Ectodermal cell (in vitro differentiated cells): ENCODE measurements around the gene MYH6.

Experiments used
- H3K27ac ChIP-seq: 2 replicates; pipeline ENCODE4 v1.7.0; 2013; ENCODE audit warnings: mild to moderate bottlenecking, low read depth, low read length; ENCODE audit not compliant: insufficient read depth, poor library complexity, severe bottlenecking
- H3K27me3 ChIP-seq: 2 replicates; pipeline ENCODE4 v1.7.0; 2013; ENCODE audit warnings: mild to moderate bottlenecking, low read length; ENCODE audit not compliant: insufficient read depth, control insufficient read depth, poor library complexity, severe bottlenecking
- H3K36me3 ChIP-seq: one replicate; pipeline ENCODE4 v1.7.0; 2013; ENCODE audit warnings: low read length; ENCODE audit not compliant: control insufficient read depth, insufficient read depth
- H3K4me1 ChIP-seq: one replicate; pipeline ENCODE4 v1.7.0; 2013; ENCODE audit warnings: low read length; ENCODE audit not compliant: control insufficient read depth, insufficient read depth
- H3K4me3 ChIP-seq: 2 replicates; pipeline ENCODE4 v1.7.0; 2013; ENCODE audit warnings: low read depth, low read length, control low read depth; ENCODE audit not compliant: insufficient read depth
- H3K9me3 ChIP-seq: 2 replicates; pipeline ENCODE4 v1.7.0; 2013; ENCODE audit warnings: mild to moderate bottlenecking, low read length, moderate library complexity; ENCODE audit not compliant: control insufficient read depth
- WGBS, 2 experiments: methylation state at CpG; one replicate each; pipeline ENCODE4 v1.1.7; 2013; ENCODE audit warnings: missing lambda C conversion rate in 2 of 2; 5-methylcytosine and 5-hydroxymethylcytosine counted together

The MYH6 gene

DNA sequence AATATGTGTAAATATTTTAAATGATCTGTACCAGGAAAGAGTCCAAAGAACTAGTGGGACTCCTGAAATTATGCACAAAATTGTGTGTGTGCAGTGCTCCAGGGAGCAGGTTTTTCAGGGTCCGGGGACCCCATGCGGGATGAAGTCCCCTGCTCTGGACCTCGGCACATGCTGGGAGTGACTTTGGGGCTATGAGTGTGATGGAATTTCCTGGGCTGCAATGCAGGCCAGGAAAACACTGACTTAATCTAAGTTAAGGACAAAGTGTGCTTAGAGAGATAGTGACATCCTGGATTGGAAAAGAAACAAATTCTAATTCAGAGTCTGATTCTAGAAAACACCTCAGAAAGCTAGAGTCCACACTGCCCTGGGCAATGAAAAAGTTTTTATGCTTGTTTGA, 6.2 kb upstream of the MYH6 start:
- Histone ChIP-seq H3K27me3 (no peaks in the 10 kb centered on the region), H3K9me3 (no peaks in the 10 kb centered on the region)
- WGBS, 2 experiments: 95 to 98% methylated on average over 3 of the region's 3 CpGs

DNA sequence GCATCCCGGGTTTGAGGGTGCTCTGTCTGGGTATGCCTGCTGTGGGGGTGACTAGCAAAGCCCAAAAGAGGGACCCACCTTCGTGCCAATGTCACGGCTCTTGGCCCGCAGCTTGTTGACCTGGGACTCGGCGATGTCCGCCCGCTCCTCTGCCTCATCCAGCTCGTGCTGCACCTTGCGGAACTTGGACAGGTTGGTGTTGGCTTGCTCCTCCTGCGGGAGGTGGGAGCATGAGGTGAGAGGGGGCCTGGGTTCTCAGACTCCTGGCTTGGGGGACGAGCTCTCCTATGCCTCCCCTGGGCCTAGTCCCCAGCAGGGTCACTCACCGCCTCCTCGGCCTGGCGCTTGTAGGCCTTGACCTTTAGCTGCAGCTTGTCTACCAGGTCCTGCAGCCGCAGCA, 5.6 kb upstream of the MYH6 start:
- no peaks in the 10 kb centered on the region for H3K9me3 ChIP-seq

More for the DNA sequence above, 6.2 kb upstream of the MYH6 start:
- H3K36me3 ChIP-seq: no peaks in the 10 kb centered on the region
- peaks cover 3% of the 10 kb centered on the region for H3K4me1 ChIP-seq
- H3K4me3 ChIP-seq: no peak overlapping the region
- no peak overlapping the region for H3K27ac ChIP-seq

DNA sequence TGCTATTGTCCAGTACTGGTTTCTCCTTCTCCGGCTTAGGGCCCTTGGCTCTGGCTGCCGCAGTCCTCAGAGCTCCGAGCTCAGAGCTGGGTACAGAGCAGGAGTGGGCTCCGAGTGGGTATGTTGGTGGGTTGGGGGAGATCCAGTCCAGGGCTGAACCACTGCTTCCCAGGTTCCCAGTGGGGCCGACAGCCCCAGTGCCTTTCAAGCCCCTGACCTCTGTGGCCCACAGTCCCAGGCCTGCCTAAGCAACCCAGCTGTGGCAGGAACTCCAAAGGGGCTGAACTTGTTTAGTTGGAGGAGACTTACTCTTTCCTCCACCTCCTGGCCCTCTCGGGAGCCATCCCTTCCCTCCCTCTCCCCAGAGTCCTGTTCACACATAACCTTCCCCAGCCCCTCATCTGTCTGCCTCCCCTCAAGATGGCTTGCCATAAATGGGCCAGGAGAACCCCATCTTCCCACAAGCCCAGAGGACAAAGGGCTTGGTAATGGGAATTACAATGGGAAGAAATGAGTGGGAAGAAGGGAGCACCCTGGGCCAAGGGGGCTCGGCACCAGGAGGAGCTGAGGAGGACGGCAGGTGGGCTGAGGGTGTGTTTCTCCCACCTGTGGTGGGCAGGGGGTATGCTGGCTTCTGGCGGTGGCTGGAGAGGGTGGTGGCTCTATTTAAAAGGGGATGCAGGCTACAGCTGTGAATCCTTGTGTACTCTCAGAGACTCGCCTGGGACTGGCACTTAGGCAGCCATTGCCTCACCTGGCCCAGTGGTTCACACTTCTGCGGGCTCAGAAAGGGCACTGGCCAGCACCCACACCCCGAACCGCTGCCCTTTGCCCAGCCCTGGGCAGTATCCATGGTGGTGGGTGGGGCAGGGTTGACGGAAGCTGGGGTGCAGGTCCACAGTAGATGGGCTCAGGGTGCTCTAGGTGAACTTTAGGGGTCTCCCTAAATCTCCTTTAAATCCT, 3.8 kb upstream of the MYH6 start:
- no peak overlapping the region for H3K27ac ChIP-seq
- H3K9me3 ChIP-seq: no peaks in the 10 kb centered on the region
- no peak overlapping the region for H3K4me3 ChIP-seq
- peaks cover 3% of the 10 kb centered on the region for H3K4me1 ChIP-seq
- H3K36me3 ChIP-seq: no peaks in the 10 kb centered on the region
- no peaks in the 10 kb centered on the region for H3K27me3 ChIP-seq
- WGBS, 2 experiments: 91 to 94% methylated on average over 14 of the region's 14 CpGs

More for the DNA sequence above, 5.6 kb upstream of the MYH6 start:
- no peak overlapping the region for H3K27ac ChIP-seq
- H3K27me3 ChIP-seq: no peaks in the 10 kb centered on the region
- WGBS, 2 experiments: 94 to 95% methylated on average over 16 of the region's 16 CpGs
- H3K4me3 ChIP-seq: no peak overlapping the region
- peaks cover 3% of the 10 kb centered on the region for H3K4me1 ChIP-seq
- H3K36me3 ChIP-seq: no peaks in the 10 kb centered on the region

DNA sequence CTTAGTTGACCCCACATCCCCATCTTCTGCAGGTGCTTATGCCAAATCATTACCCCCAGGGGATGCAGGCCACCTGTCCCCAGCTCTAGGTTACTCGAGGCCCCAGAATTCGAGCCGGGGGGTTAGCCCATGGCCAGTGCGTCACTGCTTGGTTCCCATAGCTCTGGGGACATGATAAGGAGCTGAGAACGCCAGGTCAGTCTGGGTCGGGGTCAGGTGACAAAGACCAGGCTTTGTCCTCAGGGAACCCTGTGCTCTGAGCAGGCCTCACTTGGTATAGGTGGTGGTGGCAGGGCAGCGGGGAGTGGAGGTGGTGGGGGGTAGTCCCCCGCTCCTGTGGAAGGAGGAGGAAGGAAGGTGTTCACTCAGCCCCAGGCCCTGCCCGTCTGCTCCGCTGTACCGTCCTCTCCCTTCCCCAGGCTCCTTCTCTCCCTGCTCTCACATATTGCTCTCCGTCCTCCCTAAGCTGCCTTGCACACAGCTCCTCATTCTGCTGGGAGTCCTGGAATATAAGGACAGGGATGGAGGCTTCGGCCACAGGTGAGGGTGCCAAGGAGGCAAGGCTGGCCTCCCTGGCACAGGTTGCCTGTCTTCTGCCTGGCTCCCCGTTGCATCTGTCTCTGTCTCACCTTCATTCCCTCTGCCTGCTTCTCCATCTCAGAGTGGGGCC, 2.0 kb upstream of the MYH6 start:
- WGBS, 2 experiments: 93 to 95% methylated on average over 14 of the region's 14 CpGs
- H3K9me3 ChIP-seq: no peaks in the 10 kb centered on the region
- H3K4me1 ChIP-seq: peaks cover 3% of the 10 kb centered on the region
- H3K36me3 ChIP-seq: no peaks in the 10 kb centered on the region
- H3K27ac ChIP-seq: no peak overlapping the region
- no peaks in the 10 kb centered on the region for H3K27me3 ChIP-seq
- H3K4me3 ChIP-seq: no peak overlapping the region

DNA sequence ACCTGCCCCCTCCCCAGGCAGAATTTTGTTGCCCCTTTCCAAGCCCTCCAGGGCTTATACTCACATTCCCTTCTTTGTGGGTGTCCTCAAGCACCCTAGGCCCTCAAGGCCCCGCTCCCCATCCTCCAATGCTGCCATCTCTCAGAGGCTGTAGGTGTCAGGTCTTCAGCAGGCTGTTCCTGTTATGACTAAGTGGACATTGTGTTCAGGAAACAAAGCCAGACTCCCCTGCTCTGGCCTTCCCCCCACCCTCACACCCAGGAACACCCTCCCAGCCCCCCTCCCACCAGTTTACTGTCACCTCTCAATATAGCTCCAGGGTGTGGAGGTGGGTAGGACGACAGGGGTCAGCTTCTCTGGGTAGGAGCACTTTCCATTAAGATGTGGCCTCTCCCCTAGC, 1.4 kb upstream of the MYH6 start:
- Histone ChIP-seq H3K4me1 (peaks cover 3% of the 10 kb centered on the region), H3K9me3 (no peaks in the 10 kb centered on the region), H3K4me3 (no peak overlapping the region), H3K27ac (no peak overlapping the region), H3K36me3 (no peaks in the 10 kb centered on the region), H3K27me3 (no peaks in the 10 kb centered on the region)
- WGBS, 2 experiments: 85 to 91% methylated on average over 2 of the region's 2 CpGs

DNA sequence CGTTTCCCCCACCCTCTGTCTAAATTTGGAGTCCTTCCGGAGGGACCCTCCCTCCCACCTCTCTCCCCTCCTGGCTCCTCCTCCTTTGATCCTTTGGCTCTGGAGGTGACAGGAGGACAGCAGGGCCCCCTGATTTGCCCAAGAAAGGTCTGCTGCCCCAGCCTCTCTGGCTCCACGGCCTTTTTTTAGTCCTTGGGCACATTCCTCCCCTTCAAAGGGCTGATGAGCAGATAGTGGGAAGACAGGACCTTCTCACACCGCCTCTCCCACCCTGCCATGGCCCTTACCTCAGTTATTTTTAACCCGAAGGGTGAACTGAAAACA, 196 bp upstream of the MYH6 start:
- Histone ChIP-seq H3K4me1 (peaks cover 3% of the 10 kb centered on the region), H3K4me3 (no peak overlapping the region), H3K9me3 (no peaks in the 10 kb centered on the region), H3K36me3 (no peaks in the 10 kb centered on the region), H3K27ac (no peak overlapping the region), H3K27me3 (no peaks in the 10 kb centered on the region)
- 80 to 84% methylated on average over 5 of the region's 5 CpGs for WGBS, 2 experiments

DNA sequence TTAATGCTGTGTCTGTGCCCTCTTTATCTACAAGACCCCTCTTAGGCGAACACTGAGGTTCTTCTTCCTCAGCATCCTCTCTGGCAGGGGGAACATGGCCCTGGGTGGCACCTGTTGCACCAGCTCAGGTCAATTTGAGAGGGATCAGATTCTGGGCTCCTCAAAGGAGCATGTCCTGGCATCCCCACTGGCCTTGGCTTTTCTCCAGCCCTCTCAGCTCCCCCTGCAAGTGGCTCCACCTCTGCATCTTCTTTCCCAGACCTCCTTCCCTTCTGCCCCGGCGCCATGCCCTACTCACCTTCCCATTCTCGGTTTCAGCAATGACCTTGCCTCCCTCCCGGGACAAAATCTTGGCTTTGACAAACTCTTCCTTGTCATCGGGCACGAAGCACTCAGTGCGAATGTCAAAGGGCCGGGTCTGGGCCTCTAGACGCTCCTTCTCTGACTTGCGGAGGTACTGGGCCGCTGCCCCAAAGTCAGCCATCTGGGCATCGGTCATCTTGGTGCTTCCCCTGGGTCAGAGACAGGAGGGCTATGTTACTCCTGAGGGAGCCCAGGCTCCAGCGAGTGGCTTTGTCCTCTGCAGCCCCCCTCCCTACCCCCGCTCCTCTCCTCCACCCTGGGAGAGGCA, 1.2 kb downstream of the MYH6 start:
- H3K4me3 ChIP-seq: no peak overlapping the region
- 92 to 94% methylated on average over 15 of the region's 15 CpGs for WGBS, 2 experiments
- H3K27me3 ChIP-seq: no peaks in the 10 kb centered on the region

DNA sequence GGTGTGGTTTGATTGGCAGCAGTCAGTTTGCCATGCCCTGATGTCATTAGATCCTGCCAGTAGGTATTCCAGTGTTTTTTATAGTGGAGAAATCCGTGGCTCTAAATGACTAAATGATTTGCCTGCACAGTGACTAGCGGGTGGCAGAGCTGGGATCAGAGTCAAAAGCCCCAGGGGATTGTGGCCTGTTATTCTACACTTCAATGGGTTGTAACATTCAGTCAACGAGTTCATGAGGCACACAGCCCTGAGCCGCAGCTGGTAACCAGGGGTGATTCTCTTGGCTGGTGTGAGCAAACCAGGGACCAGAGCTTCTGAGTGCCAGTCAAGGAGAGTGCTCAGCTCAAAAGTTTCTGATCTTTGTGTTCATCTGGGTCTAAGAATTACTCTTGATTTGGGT, 1.8 kb downstream of the MYH6 start:
- no peaks in the 10 kb centered on the region for H3K36me3 ChIP-seq
- no peaks in the 10 kb centered on the region for H3K4me1 ChIP-seq
- H3K27ac ChIP-seq: no peak overlapping the region
- H3K27me3 ChIP-seq: no peaks in the 10 kb centered on the region
- no peak overlapping the region for H3K4me3 ChIP-seq
- no peaks in the 10 kb centered on the region for H3K9me3 ChIP-seq
- 60 to 64% methylated on average over 4 of the region's 4 CpGs for WGBS, 2 experiments

More for the DNA sequence above, 1.2 kb downstream of the MYH6 start:
- Histone ChIP-seq H3K27ac (no peak overlapping the region), H3K4me1 (peaks cover 3% of the 10 kb centered on the region), H3K9me3 (no peaks in the 10 kb centered on the region), H3K36me3 (no peaks in the 10 kb centered on the region)

DNA sequence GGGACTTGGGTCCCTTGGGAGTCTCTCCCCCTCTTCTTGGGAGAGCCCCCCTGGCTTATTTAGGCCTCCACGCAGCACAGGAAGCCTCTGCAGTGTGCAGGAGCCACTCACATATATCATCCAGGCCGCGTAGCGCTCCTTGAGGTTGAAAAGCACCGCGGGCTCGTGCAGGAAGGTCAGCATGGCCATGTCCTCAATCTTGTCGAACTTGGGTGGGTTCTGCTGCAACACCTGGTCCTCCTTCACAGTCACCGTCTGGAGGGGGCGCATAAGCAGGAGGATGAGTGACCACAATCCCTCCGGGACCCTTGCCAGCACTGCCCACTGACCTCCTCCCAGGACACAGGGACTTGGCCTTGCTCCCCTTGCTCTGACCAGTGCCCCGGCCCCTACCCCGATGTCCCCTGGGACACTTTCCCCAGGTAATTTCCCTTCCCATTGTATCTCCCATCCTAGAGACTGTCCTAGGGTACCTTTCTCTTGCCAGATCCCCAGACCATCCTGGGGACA, 2.5 kb downstream of the MYH6 start:
- no peaks in the 10 kb centered on the region for H3K27me3 ChIP-seq
- H3K27ac ChIP-seq: no peak overlapping the region
- no peaks in the 10 kb centered on the region for H3K4me1 ChIP-seq
- 93 to 95% methylated on average over 13 of the region's 13 CpGs for WGBS, 2 experiments
- no peaks in the 10 kb centered on the region for H3K36me3 ChIP-seq
- no peak overlapping the region for H3K4me3 ChIP-seq
- H3K9me3 ChIP-seq: no peaks in the 10 kb centered on the region

DNA sequence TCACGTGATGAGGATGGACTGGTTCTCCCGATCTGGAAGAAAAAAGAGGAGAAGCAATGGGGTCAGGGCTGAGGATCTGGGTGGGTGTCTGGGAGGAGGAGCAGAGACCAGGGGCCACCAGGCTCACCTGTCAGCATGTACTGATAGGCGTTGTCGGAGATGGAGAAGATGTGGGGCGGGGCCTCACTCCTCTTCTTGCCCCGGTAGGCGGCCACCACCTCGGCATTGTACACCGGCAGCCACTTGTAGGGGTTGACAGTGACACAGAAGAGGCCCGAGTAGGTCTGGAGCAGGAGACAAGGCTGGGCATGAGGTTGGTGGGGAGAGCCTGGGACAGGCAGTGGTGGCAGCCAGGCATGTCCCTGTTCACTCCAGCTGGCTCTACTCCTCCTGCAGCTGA, 3.0 kb downstream of the MYH6 start:
- Histone ChIP-seq H3K4me1 (no peaks in the 10 kb centered on the region), H3K4me3 (no peak overlapping the region), H3K27me3 (no peaks in the 10 kb centered on the region), H3K36me3 (no peaks in the 10 kb centered on the region), H3K9me3 (no peaks in the 10 kb centered on the region), H3K27ac (no peak overlapping the region)
- 87 to 90% methylated on average over 10 of the region's 10 CpGs for WGBS, 2 experiments
